K562 (cell line): ENCODE measurements around the gene IGDCC3. TPM values are rescaled to one million over a fixed set of nuclear protein-coding genes. Genes with fewer than 3 reads are reported as not detected.

Experiments used
- ATAC-seq: fragments of 200-7000 bp; cut with Tn5 transposase; 3 replicates; pipeline ENCODE4 v1.9.1; 2020; ENCODE audit warnings: moderate library complexity
- BruUV-seq: library from RNA; stranded (reverse); fragments of 400-500 nt; replicated peaks from 2 replicates; lab custom pipeline; 2021; lab: Mats Ljungman, UMichigan
- CTCF ChIA-PET: fragments of 300-600 bp; formaldehyde crosslinking; extraction: SDS; loops from one replicate; lab custom pipeline; 2021; ENCODE audit warnings: low intra/inter-chr PET ratio; lab: Yijun Ruan, JAX
- POLR2A ChIA-PET: fragments of 300-600, 350-650 bp; sonication (Branson Sonifier 250); formaldehyde crosslinking; extraction: SDS; loops from one replicate; lab custom pipeline; 2021; ENCODE audit warnings: antibody characterized with exemption, inconsistent platforms; lab: Yijun Ruan, JAX
- DNase-seq, 4 experiments: peaks; one replicate each; pipeline versions ENCODE4 v3.0.0 to v3.0.0-alpha.2; 2011 to 2018; ENCODE audit warnings: low spot score in 3 of 4, mixed read lengths in 3 of 4; ENCODE audit errors: extremely low read depth in 1 of 4
- FAIRE-seq: peaks from 2 replicates; lab custom pipeline; 2011; peaks lifted over from hg19 to GRCh38; lab: Jason Lieb, UNC
- H2AFZ ChIP-seq: 2 replicates; pipeline ENCODE4 v1.6.0; 2011; ENCODE audit warnings: low read depth, low read length, control low read depth, inconsistent platforms
- H3K27ac ChIP-seq: fragments of 200-600 bp; 3 replicates; pipeline ENCODE4 v1.8.0; 2011; ENCODE audit warnings: low read depth, mild to moderate bottlenecking, control low read depth, inconsistent platforms, low read length, moderate library complexity, mixed read lengths; ENCODE audit errors: extremely low read depth
- H3K27me3 ChIP-seq, 2 experiments: fragments of 300-600 bp in 1 of 2; 2 replicates in 1 of 2; 3 replicates in 1 of 2; pipeline versions ENCODE4 v1.6.0 to v1.8.0; 2011; ENCODE audit warnings: inconsistent platforms in 2 of 2, low read length in 2 of 2, mild to moderate bottlenecking in 1 of 2, mixed read lengths in 1 of 2, moderate library complexity in 1 of 2; ENCODE audit not compliant: control insufficient read depth in 2 of 2, insufficient read depth in 2 of 2
- H3K36me3 ChIP-seq: fragments of 300-600 bp; 3 replicates; pipeline ENCODE4 v1.8.0; 2011; ENCODE audit warnings: mild to moderate bottlenecking, low read length, inconsistent platforms; ENCODE audit not compliant: control insufficient read depth, insufficient read depth
- H3K4me1 ChIP-seq, 2 experiments: fragments of 200-600 bp in 1 of 2; replicated peaks in 1 of 2; 2 replicates in 1 of 2; 3 replicates in 1 of 2; pipeline versions ENCODE4 v1.5.1 to v1.8.0; 2011; ENCODE audit warnings: inconsistent platforms in 2 of 2, low read length in 2 of 2, mild to moderate bottlenecking in 1 of 2, mixed read lengths in 1 of 2, moderate library complexity in 1 of 2; ENCODE audit not compliant: control insufficient read depth in 2 of 2, insufficient read depth in 2 of 2
- H3K4me2 ChIP-seq: 2 replicates; pipeline ENCODE4 v1.6.1; 2011; ENCODE audit warnings: low read length, control low read depth, inconsistent platforms, mixed read lengths; ENCODE audit not compliant: insufficient read depth
- H3K4me3 ChIP-seq: fragments of 200-600 bp; sonication (generic), shearing (Covaris generic); 2 replicates; pipeline ENCODE4 v1.5.1; 2016; ENCODE audit warnings: control low read depth, inconsistent platforms
- H3K79me2 ChIP-seq: fragments of 200-600 bp; 3 replicates; pipeline ENCODE4 v1.8.0; 2011; ENCODE audit warnings: low read length, inconsistent platforms; ENCODE audit not compliant: control insufficient read depth, insufficient read depth
- H3K9ac ChIP-seq, 2 experiments: 2 replicates each; pipeline versions ENCODE4 v1.6.0 to v1.6.1; 2011; ENCODE audit warnings: low read depth in 2 of 2, low read length in 2 of 2, control low read depth in 1 of 2, inconsistent platforms in 1 of 2, mild to moderate bottlenecking in 1 of 2, mixed read lengths in 1 of 2; ENCODE audit not compliant: insufficient read depth in 1 of 2
- H3K9me1 ChIP-seq: one replicate; pipeline ENCODE4 v1.6.0; 2011; ENCODE audit warnings: inconsistent platforms, mild to moderate bottlenecking, low read length, moderate library complexity; ENCODE audit not compliant: control insufficient read depth, insufficient read depth
- H3K9me3 ChIP-seq: replicated peaks from 2 replicates; pipeline ENCODE4 v1.5.1; 2011; ENCODE audit warnings: low read depth, low read length, inconsistent platforms; ENCODE audit not compliant: control insufficient read depth, insufficient read depth
- H4K20me1 ChIP-seq: replicated peaks from 2 replicates; pipeline ENCODE4 v1.6.1; 2011; ENCODE audit warnings: low read length, inconsistent platforms, mixed read lengths; ENCODE audit not compliant: control insufficient read depth, insufficient read depth
- ATF4 ChIP-seq: fragments of 450-650 bp; formaldehyde crosslinking; IDR thresholded peaks from 2 replicates; pipeline ENCODE4 v1.4.0; 2022; ENCODE audit warnings: mild to moderate bottlenecking, moderate library complexity
- C11orf30 ChIP-seq: fragments of 450-650 bp; IDR thresholded peaks from 2 replicates; pipeline ENCODE4 v1.6.1; 2016; ENCODE audit warnings: low read depth, mild to moderate bottlenecking
- CREM ChIP-seq: IDR thresholded peaks from 2 replicates; pipeline ENCODE4 v1.6.1; 2014; ENCODE audit warnings: antibody characterized with exemption, low read depth
- CTBP1 ChIP-seq: fragments of 450-650 bp; IDR thresholded peaks from 2 replicates; pipeline ENCODE4 v1.6.1; 2016; ENCODE audit warnings: borderline replicate concordance
- FOSL1 ChIP-seq: fragments of 200-800 bp; sonication (Bioruptor generic); conservative IDR thresholded peaks from 2 replicates; pipeline ENCODE4 v1.6.1; 2016; ENCODE audit warnings: missing genetic modification characterization, missing compliant biosample characterization
- MAFF ChIP-seq: IDR thresholded peaks from 2 replicates; pipeline ENCODE4 v1.6.1; 2012; ENCODE audit warnings: low read length, improper control_type of control experiment
- MAFG ChIP-seq: fragments of 450-650 bp; conservative IDR thresholded peaks from 2 replicates; pipeline ENCODE4 v1.6.1; 2016; ENCODE audit warnings: missing genetic modification characterization, missing compliant biosample characterization
- MAFK ChIP-seq: IDR thresholded peaks from 2 replicates; pipeline ENCODE4 v1.6.1; 2011; ENCODE audit warnings: low read length, improper control_type of control experiment
- ZNF239 ChIP-seq: fragments of 250-450 bp; sonication (Bioruptor Pico); IDR thresholded peaks from 2 replicates; pipeline ENCODE4 v1.4.0; 2020; ENCODE audit warnings: mild to moderate bottlenecking
- ZNF316 ChIP-seq: fragments of 450-650 bp; IDR thresholded peaks from 2 replicates; pipeline ENCODE4 v1.6.1; 2016
- ZNF384 ChIP-seq: IDR thresholded peaks from 2 replicates; pipeline ENCODE4 v1.6.1; 2012; ENCODE audit warnings: low read depth, low read length, improper control_type of control experiment
- ZNF584 ChIP-seq: fragments of 200-800 bp; sonication (Bioruptor generic); IDR thresholded peaks from 2 replicates; pipeline ENCODE4 v1.6.1; 2016; ENCODE audit warnings: low read depth, mild to moderate bottlenecking, missing genetic modification characterization, missing compliant biosample characterization
- ZNF699 ChIP-seq: fragments of 250-450 bp; sonication (Bioruptor Pico); IDR thresholded peaks from 2 replicates; pipeline ENCODE4 v1.8.0; 2021; ENCODE audit warnings: mild to moderate bottlenecking, moderate library complexity; ENCODE audit not compliant: insufficient replicate concordance
- WGBS: fragments of 100-300 bp; shearing (Covaris generic); methylation state at CpG from one replicate; pipeline ENCODE4 v1.1.6; 2016; ENCODE audit warnings: low coverage, mixed read lengths; ENCODE audit not compliant: insufficient coverage; ENCODE audit errors: missing lambda C conversion rate; 5-methylcytosine and 5-hydroxymethylcytosine counted together
- in situ Hi-C: fragments of 300-500 bp; cut with MboI; formaldehyde crosslinking; loops from 4 replicates; pipeline ENCODE4 v1.15.0; 2018; ENCODE audit warnings: inconsistent platforms, mixed read lengths
- intact Hi-C: fragments of 100-400 bp; cut with micrococcal nuclease; formaldehyde crosslinking; loops from 2 replicates; pipeline ENCODE4 v1.14.2; 2022
- polyA plus RNA-seq, 8 experiments: library from polyadenylated mRNA; depleted of rRNA in 4 of 8; stranded (reverse) in 5 of 8; unstranded in 3 of 8; fragments of >200 nt; fragmentation: Nextera tagmentation in 2 of 8; fragmentation: Illumina TruSeq in 1 of 8; extraction: Ambion mirVana in 2 of 8; extraction: Trizol in 1 of 8; gene quantifications; 2 replicates each; pipeline versions ENCODE4 v1.2.1 to v1.2.3, GENCODE V29; 2011 to 2014; ENCODE audit warnings: inconsistent platforms in 1 of 8, missing spikeins in 1 of 8
- total RNA-seq, 7 experiments: library from RNA; depleted of rRNA in 6 of 7; stranded (reverse); fragments of >200 nt in 6 of 7; fragmentation: Illumina TruSeq in 2 of 7; extraction: Trizol in 2 of 7; gene quantifications; 2 replicates each; pipeline versions ENCODE4 v1.2.1 to v1.2.3, GENCODE V29; 2011 to 2021; ENCODE audit warnings: low replicate concordance in 1 of 7

Gene IGDCC3
- total and polyA plus RNA-seq, 9 of the 15 experiments (the other 6 are each of a cell fraction or from before 2014, with no cell fraction given) = not detected

- TF ChIP-seq FOSL1 (peak; percentile 90), ZNF584 (0 out of 2 replicates have a peak, but pooled peaks have one; percentile 25), CTBP1 (peak; percentile 59; the same call in 1 of the 2 replicates), CREM (no peak)
Observed at GRCh38 chr15:65409036-65409631, 31.3 kb upstream of the IGDCC3 start (continued).

GRCh38 chr15:65408324-65409035, 30.7 kb upstream of the IGDCC3 start:
- Histone ChIP-seq H2AFZ (no peak overlapping the region), H3K36me3 (no peaks in the 10 kb centered on the region), H3K27ac (no peak overlapping the region), H3K79me2 (no peaks in the 10 kb centered on the region), H3K4me1 (peaks cover 6 to 15% of the 10 kb centered on the region in 2 experiments; a peak in 4 of 5 replicates), H4K20me1 (no peaks in the 10 kb centered on the region)
- in situ Hi-C loops = no loop called here
- ATAC-seq (no peak), FAIRE-seq (no peak)
- BruUV-seq = no TSS peak
- TF ChIP-seq ZNF699 (CRISPR knock-in tag) = no peak
- TF ChIP-seq MAFF = peak; percentile 37
- TF ChIP-seq ZNF384 = no peak
- peak; percentile 29; the same call in 1 of the 2 replicates for TF ChIP-seq MAFK
- TF ChIP-seq C11orf30 = peak; percentile 74
- TF ChIP-seq ATF4 (CRISPR knock-in tag) = no peak
- TF ChIP-seq ZNF316 = peak; percentile 69
- TF ChIP-seq MAFG = peak; percentile 28; the same call in 1 of the 2 replicates
- TF ChIP-seq ZNF239 (CRISPR knock-in tag) = peak; percentile 72
- TF ChIP-seq, all 486 proteins: peak for 6
- H3K9ac ChIP-seq = no peak overlapping the region
- no peaks in the 10 kb centered on the region for H3K9me3 ChIP-seq
- WGBS = 33% methylated on average over 6 of the region's 7 CpGs
- intact Hi-C loops = loop anchor here (10.0 kb wide), 1 partner anchor 166 kb away; no protein-coding TSS in a partner anchor
- H3K27me3 ChIP-seq = peaks cover 6 to 36% of the 10 kb centered on the region in 2 experiments; a peak in 3 of 5 replicates
- CTCF ChIA-PET = no interaction called here
- no peak for DNase-seq
- no peaks in the 10 kb centered on the region for H3K9me1 ChIP-seq
- no peak overlapping the region for H3K4me3 ChIP-seq
- no peak overlapping the region; the same call in 1 of the 2 replicates for H3K4me2 ChIP-seq
- POLR2A ChIA-PET = no interaction called here
